Ovary (tissue), 3 donors: ENCODE measurements around the gene TP53.

Experiments
- CTCF ChIP-seq, 3 donors: fragments of 450-650 bp in 2 of 3; fragments of 200-600 bp in 1 of 3; IDR thresholded peaks; one replicate each; pipeline versions ENCODE4 v1.5.1 to v1.8.0; 2016 to 2022; ENCODE audit warnings: antibody characterized with exemption in 3 of 3, mild to moderate bottlenecking in 1 of 3
- EP300 ChIP-seq: sonication (generic); formaldehyde crosslinking; IDR thresholded peaks from one replicate; pipeline ENCODE4 v1.6.1; 2017; ENCODE audit warnings: antibody characterized with exemption
- POLR2A ChIP-seq: fragments of 450-650 bp; IDR thresholded peaks from one replicate; pipeline ENCODE4 v1.6.1; 2017; ENCODE audit warnings: antibody characterized with exemption, mild to moderate bottlenecking, moderate library complexity
- donor health status: DM: no; HTN: no; CAD: no.

DNA sequence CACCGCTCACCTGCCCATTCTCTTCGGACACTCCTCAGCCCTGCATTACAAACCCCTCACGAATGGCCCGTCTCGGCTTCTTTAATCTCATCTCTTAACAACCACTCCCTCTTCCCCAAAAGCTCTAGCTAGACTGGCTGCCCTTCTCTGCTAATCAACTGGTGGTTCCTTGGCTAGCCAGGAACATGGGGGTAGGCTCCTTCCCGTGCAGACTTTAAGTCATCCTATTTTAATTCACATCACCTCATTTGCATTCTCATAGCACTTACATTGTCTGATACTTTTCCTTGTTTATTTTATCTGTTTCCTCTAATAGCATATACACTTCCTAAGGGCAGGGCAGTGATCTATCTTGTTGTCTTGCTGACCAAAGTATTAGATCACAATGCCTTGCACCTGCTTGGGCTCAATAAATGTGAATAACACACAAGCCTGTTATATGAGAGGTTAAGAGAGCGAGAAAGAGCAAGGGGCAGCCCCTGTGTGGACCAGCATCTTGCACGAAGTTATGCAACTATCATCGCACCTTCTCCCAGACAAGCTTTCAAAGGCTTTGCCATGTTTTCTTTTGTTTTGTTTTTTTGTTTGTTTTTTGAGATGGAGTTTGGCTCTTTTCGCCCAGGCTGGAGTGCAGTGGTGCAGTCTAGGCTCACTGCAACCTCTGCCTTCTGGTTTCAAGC is 9.8 kb downstream of the TP53 start:
- TF ChIP-seq POLR2A (no peak), EP300 (no peak), CTCF (IDR thresholded peaks at IDR 0.05) (no peak)
